Jurkat, Clone E6-1 (cell line): Measurements from ENCODE around the gene RASSF1.

Experiments used
- DNase-seq: peaks from one replicate; pipeline ENCODE4 v3.0.0-alpha.2; 2011; ENCODE audit warnings: low read depth, low spot score
- H3K4me3 ChIP-seq: 2 replicates; pipeline ENCODE4 v1.5.1; 2011; ENCODE audit warnings: mild to moderate bottlenecking, low read length, control low read depth, moderate library complexity

RASSF1 gene

GRCh38 chr3:50327943-50328691, 12.5 kb downstream of the RASSF1 start, which contains the start of gene TUSC2:
Gene TUSC2 (minus strand): TSS chr3:50328223. CDS start chr3:50328099, 124 bp downstream.
- peak within 1 kb of the TSS; percentile 94 for H3K4me3 ChIP-seq
- DNase-seq: peak; percentile 91

- H3K4me3 ChIP-seq: peak overlapping the region; percentile 94
- no peak for DNase-seq
Observed at GRCh38 chr3:50327129-50327528, 13.5 kb downstream of the RASSF1 start.

GRCh38 chr3:50326182-50326541, 14.5 kb downstream of the RASSF1 start:
- no peak overlapping the region for H3K4me3 ChIP-seq
- no peak for DNase-seq

- no peak for DNase-seq
- H3K4me3 ChIP-seq: no peak overlapping the region
Observed at GRCh38 chr3:50325497-50326181, 15.0 kb downstream of the RASSF1 start.

- DNase-seq: no peak
- H3K4me3 ChIP-seq: no peak overlapping the region
Observed at GRCh38 chr3:50325113-50325480, 15.5 kb downstream of the RASSF1 start.

GRCh38 chr3:50324351-50325112, 16.1 kb downstream of the RASSF1 start:
- DNase-seq: peak; percentile 57
- no peak overlapping the region for H3K4me3 ChIP-seq

- no peak for DNase-seq
- H3K4me3 ChIP-seq: no peak overlapping the region
Observed at GRCh38 chr3:50323614-50324199, 16.9 kb downstream of the RASSF1 start.

GRCh38 chr3:50323092-50323600, 17.5 kb downstream of the RASSF1 start:
- H3K4me3 ChIP-seq: no peak overlapping the region
- DNase-seq: no peak

GRCh38 chr3:50322386-50323091, 18.1 kb downstream of the RASSF1 start, which contains the start of gene HYAL2:
Gene HYAL2 (minus strand): TSS chr3:50322745. CDS start chr3:50320489, 2,256 bp downstream.
- peak within 1 kb of the TSS; percentile 98 for H3K4me3 ChIP-seq
- no peak for DNase-seq

GRCh38 chr3:50322115-50322385, 18.6 kb downstream of the RASSF1 start:
- DNase-seq: no peak

GRCh38 chr3:50321336-50322114, 19.1 kb downstream of the RASSF1 start:
- DNase-seq: peak; percentile 79
- peak overlapping the region; percentile 98 for H3K4me3 ChIP-seq

More at GRCh38 chr3:50322115-50322385, 18.6 kb downstream of the RASSF1 start:
- peak overlapping the region; percentile 98 for H3K4me3 ChIP-seq

GRCh38 chr3:50320853-50321335, 19.7 kb downstream of the RASSF1 start:
- H3K4me3 ChIP-seq: peak overlapping the region; percentile 98
- no peak for DNase-seq

- DNase-seq: no peak
- peak overlapping the region; percentile 98 for H3K4me3 ChIP-seq
Observed at GRCh38 chr3:50319894-50320625, 20.6 kb downstream of the RASSF1 start.

GRCh38 chr3:50319181-50319893, 21.3 kb downstream of the RASSF1 start:
- H3K4me3 ChIP-seq: no peak overlapping the region
- no peak for DNase-seq

- no peak overlapping the region for H3K4me3 ChIP-seq
- no peak for DNase-seq
Observed at GRCh38 chr3:50318615-50319014, 22.0 kb downstream of the RASSF1 start.

- no peak for DNase-seq
- no peak overlapping the region for H3K4me3 ChIP-seq
Observed at GRCh38 chr3:50318163-50318562, 22.5 kb downstream of the RASSF1 start.

GRCh38 chr3:50317300-50317699, 23.3 kb downstream of the RASSF1 start:
- DNase-seq: no peak
- H3K4me3 ChIP-seq: no peak overlapping the region
